DMS 273 (cell line): ENCODE results near the gene GRIN3A.
"Not testable (repeated sequence)": the region's sequence is repeated elsewhere in the genome, so short reads cannot be mapped to it uniquely, and the experiment has no call there.

Experiments used
- DNase-seq: peaks from one replicate; lab custom pipeline; 2025; ENCODE audit not compliant: unreplicated experiment; lab: John Stamatoyannopoulos, UW

Gene GRIN3A

GRCh38 chr9:101585740-101586139 lies 152.7 kb downstream of the GRIN3A start:
- no peak for DNase-seq

GRCh38 chr9:101582553-101582952 lies 155.9 kb downstream of the GRIN3A start:
- DNase-seq = peak; percentile 78

GRCh38 chr9:101579711-101580545 lies 158.5 kb downstream of the GRIN3A start:
- DNase-seq = peak; percentile 71

GRCh38 chr9:101578378-101578777 lies 160.1 kb downstream of the GRIN3A start:
- DNase-seq = peak; percentile 9

GRCh38 chr9:101574731-101575333 lies 163.6 kb downstream of the GRIN3A start:
- peak; percentile 41 for DNase-seq

- DNase-seq = no peak
Observed at GRCh38 chr9:101572316-101572715, 166.1 kb downstream of the GRIN3A start.

GRCh38 chr9:101571114-101571513 lies 167.3 kb downstream of the GRIN3A start:
- no peak for DNase-seq

GRCh38 chr9:101569741-101570501 lies 168.5 kb downstream of the GRIN3A start:
- no peak for DNase-seq

GRCh38 chr9:101567725-101568350 lies 170.6 kb downstream of the GRIN3A start:
- DNase-seq = no peak

- peak; percentile 45 for DNase-seq
Observed at GRCh38 chr9:101566904-101567724, 171.3 kb downstream of the GRIN3A start.

- DNase-seq = no peak
Observed at GRCh38 chr9:101564252-101564651, 174.2 kb downstream of the GRIN3A start.

GRCh38 chr9:101562966-101563365 lies 175.5 kb downstream of the GRIN3A start:
- DNase-seq = no peak

- DNase-seq = no peak
Observed at GRCh38 chr9:101561740-101562139, 176.7 kb downstream of the GRIN3A start.

- not testable (repeated sequence) for DNase-seq
Observed at GRCh38 chr9:101549472-101550098, 188.9 kb downstream of the GRIN3A start.

GRCh38 chr9:101543098-101543735 lies 195.2 kb downstream of the GRIN3A start:
- DNase-seq = no peak

GRCh38 chr9:101540069-101540468 lies 198.4 kb downstream of the GRIN3A start:
- DNase-seq = no peak

GRCh38 chr9:101536938-101537337 lies 201.5 kb downstream of the GRIN3A start:
- peak; percentile 11 for DNase-seq

- DNase-seq = no peak
Observed at GRCh38 chr9:101536351-101536750, 202.1 kb downstream of the GRIN3A start.
